Keratinocyte (primary cell): ENCODE measurements around the gene POU6F2. TPM values are rescaled to one million over a fixed set of nuclear protein-coding genes. Genes with fewer than 3 reads are reported as not detected.

Experiments used
- DNase-seq: peaks from one replicate; pipeline ENCODE4 v3.0.0-alpha.2; 2011; ENCODE audit warnings: low read depth, missing footprints, low spot score
- FAIRE-seq: peaks from 2 replicates; lab custom pipeline; 2011; peaks lifted over from hg19 to GRCh38; lab: Jason Lieb, UNC
- H2AFZ ChIP-seq: 2 replicates; pipeline ENCODE4 v1.6.0; 2012; ENCODE audit warnings: low read length, control low read depth, inconsistent platforms; ENCODE audit not compliant: control insufficient read depth
- H3K27ac ChIP-seq: 2 replicates; pipeline ENCODE4 v1.5.1; 2011; ENCODE audit warnings: low read length; ENCODE audit not compliant: control insufficient read depth, insufficient read depth
- H3K27me3 ChIP-seq: 3 replicates; pipeline ENCODE4 v1.6.0; 2011; ENCODE audit warnings: low read length; ENCODE audit not compliant: control insufficient read depth, insufficient read depth; ENCODE audit errors: extremely low read depth
- H3K36me3 ChIP-seq, 2 experiments: 2 replicates in 1 of 2; 3 replicates in 1 of 2; pipeline ENCODE4 v1.5.1; 2011; ENCODE audit warnings: low read length in 2 of 2, mild to moderate bottlenecking in 1 of 2; ENCODE audit not compliant: control insufficient read depth in 2 of 2, insufficient read depth in 2 of 2; ENCODE audit errors: extremely low read depth in 1 of 2
- H3K4me1 ChIP-seq: 3 replicates; pipeline ENCODE4 v1.5.1; 2011; ENCODE audit warnings: low read length; ENCODE audit not compliant: control insufficient read depth, insufficient read depth; ENCODE audit errors: extremely low read depth
- H3K4me2 ChIP-seq: 3 replicates; pipeline ENCODE4 v1.6.0; 2011; ENCODE audit warnings: low read depth, low read length; ENCODE audit not compliant: control insufficient read depth, insufficient read depth; ENCODE audit errors: extremely low read depth
- H3K4me3 ChIP-seq, 3 experiments: fragments of 200-600 bp in 1 of 3; sonication (generic) in 1 of 3; 2 replicates in 2 of 3; 3 replicates in 1 of 3; pipeline ENCODE4 v1.5.1; 2011 to 2016; ENCODE audit warnings: low read length in 3 of 3, mild to moderate bottlenecking in 3 of 3, control low read depth in 2 of 3, inconsistent platforms in 1 of 3, low read depth in 1 of 3, mixed read lengths in 1 of 3, mixed run types in 1 of 3, moderate library complexity in 1 of 3; ENCODE audit not compliant: control insufficient read depth in 2 of 3, insufficient read depth in 2 of 3; ENCODE audit errors: extremely low read depth in 1 of 3
- H3K79me2 ChIP-seq: 2 replicates; pipeline ENCODE4 v1.6.0; 2012; ENCODE audit warnings: low read length; ENCODE audit not compliant: control insufficient read depth, insufficient read depth
- H3K9ac ChIP-seq: 3 replicates; pipeline ENCODE4 v1.6.0; 2011; ENCODE audit warnings: low read length; ENCODE audit not compliant: control insufficient read depth, insufficient read depth; ENCODE audit errors: extremely low read depth
- H3K9me1 ChIP-seq: 3 replicates; pipeline ENCODE4 v1.6.0; 2011; ENCODE audit warnings: low read length; ENCODE audit not compliant: control insufficient read depth, insufficient read depth; ENCODE audit errors: extremely low read depth
- H3K9me3 ChIP-seq: 2 replicates; pipeline ENCODE4 v1.5.1; 2012; ENCODE audit warnings: low read depth, low read length; ENCODE audit not compliant: control insufficient read depth
- H4K20me1 ChIP-seq: 3 replicates; pipeline ENCODE4 v1.6.0; 2011; ENCODE audit warnings: low read length; ENCODE audit not compliant: control insufficient read depth, insufficient read depth; ENCODE audit errors: extremely low read depth
- EZH2 ChIP-seq: IDR thresholded peaks from one replicate; pipeline ENCODE4 v1.6.1; 2012; ENCODE audit warnings: inconsistent platforms, mild to moderate bottlenecking, low read length, moderate library complexity
- dilution Hi-C: fragments of 300-500 bp; cut with MboI; formaldehyde crosslinking; loops from one replicate; pipeline ENCODE4 v1.7.0; 2020; ENCODE audit warnings: low sequenced_read_pairs; ENCODE audit not compliant: extremely low pct_ligation_motif_present
- polyA plus RNA-seq, 5 experiments: library from polyadenylated mRNA; depleted of rRNA in 3 of 5; stranded (reverse) in 3 of 5; stranded (forward) in 1 of 5; unstranded in 1 of 5; fragments of >200 nt; gene quantifications; 1 replicate in 1 of 5; 2 replicates in 3 of 5; 3 replicates in 1 of 5; pipeline versions ENCODE4 v1.2.1 to v1.2.3, GENCODE V29; 2011 to 2012; ENCODE audit warnings: missing spikeins in 2 of 5, low read depth in 1 of 5, low replicate concordance in 1 of 5
- TF ChIP-seq, protein P1 (sequence below), 3 experiments: IDR thresholded peaks in 1 of 3; conservative IDR thresholded peaks in 1 of 3; optimal IDR thresholded peaks in 1 of 3; 2 replicates in 2 of 3; 3 replicates in 1 of 3; pipeline versions ENCODE3 to v1.5.1; 2011; ENCODE audit warnings: low read length in 3 of 3, mild to moderate bottlenecking in 3 of 3, moderate library complexity in 2 of 3, control low read depth in 1 of 3, inconsistent platforms in 1 of 3; ENCODE audit not compliant: insufficient read depth in 2 of 3; ENCODE audit errors: extremely low read depth in 1 of 3

Gene POU6F2
- polyA plus RNA-seq, 1 donor (not counting 4 experiments of a cell fraction or from before 2014, with no cell fraction given): not detected

DNA sequence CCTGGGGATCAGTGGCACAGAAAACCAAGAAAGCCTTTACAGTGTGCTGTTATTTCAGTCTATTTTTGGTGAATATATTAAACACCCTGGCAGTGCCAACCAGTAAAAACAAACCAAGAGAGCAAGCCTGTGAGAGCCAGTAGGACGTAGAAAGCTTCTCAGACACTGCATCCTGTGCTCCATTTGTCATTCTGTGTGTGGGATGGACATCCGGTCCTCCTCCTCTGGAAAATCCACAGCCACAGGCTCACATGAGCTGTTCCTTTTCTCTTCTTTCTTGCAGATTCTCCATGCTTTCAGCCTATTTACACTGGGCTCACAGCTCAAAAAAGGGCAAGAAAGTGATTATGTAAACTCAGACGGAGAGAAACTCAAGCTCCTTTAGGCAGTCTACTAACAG is 468.8 kb downstream of the POU6F2 start:
- H3K9me3 ChIP-seq: no peaks in the 10 kb centered on the region
- H3K9me1 ChIP-seq: no peaks in the 10 kb centered on the region
- H3K4me2 ChIP-seq: no peak overlapping the region
- H3K36me3 ChIP-seq: no peaks in the 10 kb centered on the region
- H3K4me1 ChIP-seq: no peaks in the 10 kb centered on the region
- DNase-seq (no peak), FAIRE-seq (no peak)
- no peaks in the 10 kb centered on the region for H3K27me3 ChIP-seq
- dilution Hi-C loops: no loop called here
- H3K9ac ChIP-seq: no peak overlapping the region
- no peak overlapping the region for H2AFZ ChIP-seq
- H3K27ac ChIP-seq: no peak overlapping the region
- no peaks in the 10 kb centered on the region for H3K79me2 ChIP-seq
- TF ChIP-seq EZH2: no peak
- TF ChIP-seq, protein P1, sequence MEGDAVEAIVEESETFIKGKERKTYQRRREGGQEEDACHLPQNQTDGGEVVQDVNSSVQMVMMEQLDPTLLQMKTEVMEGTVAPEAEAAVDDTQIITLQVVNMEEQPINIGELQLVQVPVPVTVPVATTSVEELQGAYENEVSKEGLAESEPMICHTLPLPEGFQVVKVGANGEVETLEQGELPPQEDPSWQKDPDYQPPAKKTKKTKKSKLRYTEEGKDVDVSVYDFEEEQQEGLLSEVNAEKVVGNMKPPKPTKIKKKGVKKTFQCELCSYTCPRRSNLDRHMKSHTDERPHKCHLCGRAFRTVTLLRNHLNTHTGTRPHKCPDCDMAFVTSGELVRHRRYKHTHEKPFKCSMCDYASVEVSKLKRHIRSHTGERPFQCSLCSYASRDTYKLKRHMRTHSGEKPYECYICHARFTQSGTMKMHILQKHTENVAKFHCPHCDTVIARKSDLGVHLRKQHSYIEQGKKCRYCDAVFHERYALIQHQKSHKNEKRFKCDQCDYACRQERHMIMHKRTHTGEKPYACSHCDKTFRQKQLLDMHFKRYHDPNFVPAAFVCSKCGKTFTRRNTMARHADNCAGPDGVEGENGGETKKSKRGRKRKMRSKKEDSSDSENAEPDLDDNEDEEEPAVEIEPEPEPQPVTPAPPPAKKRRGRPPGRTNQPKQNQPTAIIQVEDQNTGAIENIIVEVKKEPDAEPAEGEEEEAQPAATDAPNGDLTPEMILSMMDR (optimal IDR thresholded peaks at IDR 0.05 in 1 of 3, IDR thresholded peaks at IDR 0.05 in 1 of 3, conservative IDR thresholded peaks at IDR 0.05 in 1 of 3; ENCODE audit: extremely low read depth in 1 of 3, insufficient read depth in 2 of 3, low read length in 3 of 3): no peak
- no peaks in the 10 kb centered on the region for H4K20me1 ChIP-seq
- H3K4me3 ChIP-seq: no peak overlapping the region

DNA sequence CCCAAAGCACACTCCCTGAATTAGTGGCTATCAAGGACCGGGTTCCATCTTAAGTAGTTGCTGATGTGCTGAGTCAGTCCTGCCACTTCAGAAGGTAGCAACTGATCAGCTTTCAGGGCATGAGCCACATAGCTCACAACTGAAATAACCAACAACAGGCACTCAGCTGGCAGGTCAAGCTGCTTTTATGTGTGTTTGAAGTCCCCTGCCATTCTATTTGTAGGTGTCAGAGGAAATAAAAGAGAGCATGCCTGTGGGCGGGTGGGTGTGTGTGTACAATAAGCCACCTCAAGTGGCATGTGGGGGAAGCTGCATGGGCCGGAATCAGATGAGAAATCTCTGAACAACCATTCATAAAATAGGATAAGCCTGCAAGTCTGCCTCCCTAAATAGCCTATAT is 474.2 kb downstream of the POU6F2 start:
- FAIRE-seq (no peak), DNase-seq (no peak)
- Histone ChIP-seq H4K20me1 (no peaks in the 10 kb centered on the region), H3K79me2 (no peaks in the 10 kb centered on the region), H3K4me1 (no peaks in the 10 kb centered on the region), H3K9ac (no peak overlapping the region), H3K4me2 (no peak overlapping the region), H3K9me3 (no peaks in the 10 kb centered on the region), H3K9me1 (no peaks in the 10 kb centered on the region), H3K36me3 (no peaks in the 10 kb centered on the region), H2AFZ (no peak overlapping the region), H3K27ac (no peak overlapping the region), H3K27me3 (no peaks in the 10 kb centered on the region), H3K4me3 (no peak overlapping the region)
- no peak for TF ChIP-seq EZH2
- TF ChIP-seq, protein P1 (optimal IDR thresholded peaks at IDR 0.05 in 1 of 3, IDR thresholded peaks at IDR 0.05 in 1 of 3, conservative IDR thresholded peaks at IDR 0.05 in 1 of 3; ENCODE audit: extremely low read depth in 1 of 3, insufficient read depth in 2 of 3, low read length in 3 of 3): no peak
- dilution Hi-C loops: no loop called here
